ENCODE measurements around the gene S100Z.

DNA sequence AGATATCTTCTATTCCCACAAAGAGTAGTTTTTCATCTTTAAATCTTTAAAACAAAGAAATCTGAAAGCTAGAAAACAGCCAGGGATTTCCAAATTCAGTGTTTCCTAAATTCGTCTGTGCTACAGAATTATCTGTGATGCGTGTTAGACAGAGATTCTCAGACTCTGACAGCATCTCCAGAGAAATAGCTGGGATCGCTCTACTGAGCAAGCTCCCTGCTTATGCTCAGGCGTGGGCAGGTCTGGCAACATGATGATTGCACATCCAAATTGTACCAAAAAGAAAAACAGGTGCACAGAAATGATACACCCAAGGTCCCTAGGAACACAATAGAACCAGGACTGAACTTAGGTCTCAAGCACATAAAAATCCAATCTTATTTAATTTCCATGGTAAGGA, 80.3 kb downstream of the S100Z start:
- TF ChIP-seq POLR2AphosphoS5 (IDR thresholded peaks at IDR 0.05; ENCODE audit: low read depth, low read length) (no peak), CTCF (IDR thresholded peaks at IDR 0.05) (no peak), REST (IDR thresholded peaks at IDR 0.05; ENCODE audit: insufficient read depth in 1 of 2, low read depth in 2 of 2, low read length in 1 of 2) (no peak), SIN3A (IDR thresholded peaks at IDR 0.05; ENCODE audit: borderline replicate concordance, insufficient read depth, low read depth, low read length) (no peak), TCF7L2 (IDR thresholded peaks at IDR 0.05; ENCODE audit: low read depth, low read length) (no peak)

Measured in Panc1 (cell line).